Colonic mucosa (tissue), 4 donors: ENCODE measurements around the gene POU1F1. TPM values are rescaled to one million over a fixed set of nuclear protein-coding genes. Genes with fewer than 3 reads are reported as not detected.
A peak's percentile ranks its signal among the peaks of the same experiment; 100 is the strongest.

Experiments used
- DNase-seq: peaks from one replicate; pipeline ENCODE4 v3.0.0-alpha.2; 2020
- H3K27ac ChIP-seq: fragments of 200-600 bp; one replicate; pipeline ENCODE4 v1.8.0; 2021
- H3K27me3 ChIP-seq: fragments of 200-600 bp; one replicate; pipeline ENCODE4 v1.8.0; 2021
- H3K36me3 ChIP-seq: fragments of 200-600 bp; one replicate; pipeline ENCODE4 v1.8.0; 2021
- H3K4me1 ChIP-seq: fragments of 200-600 bp; one replicate; pipeline ENCODE4 v1.8.0; 2021; ENCODE audit warnings: mild to moderate bottlenecking
- H3K4me3 ChIP-seq: fragments of 200-600 bp; one replicate; pipeline ENCODE4 v1.8.0; 2021
- H3K9ac ChIP-seq, 2 donors: one replicate each; pipeline ENCODE4 v1.7.0; 2013; ENCODE audit warnings: control low read depth in 2 of 2, low read depth in 2 of 2, low read length in 2 of 2
- H3K9me3 ChIP-seq: fragments of 200-600 bp; one replicate; pipeline ENCODE4 v1.8.0; 2021
- CTCF ChIP-seq: fragments of 200-600 bp; IDR thresholded peaks from one replicate; pipeline ENCODE4 v1.8.0; 2022; ENCODE audit warnings: antibody characterized with exemption, mild to moderate bottlenecking
- intact Hi-C: fragments of 100-400 bp; cut with DNase I; formaldehyde crosslinking; loops from one replicate; pipeline ENCODE4 v1.14.1; 2022
- total RNA-seq, 2 donors: library from RNA; stranded (reverse); fragmentation: NEBNext Ultra II Directional in 1 of 2; extraction: Animal tissue kit (Norgen Biotek cat#: 25700) in 1 of 2; gene quantifications; one replicate each; pipeline ENCODE4 v1.2.1, GENCODE V29; 2021
- donor health status: healthy.
- donor health status: DM: no; HTN: no; CAD: no.
- donor health status: DM: no; HTN: no; CAD: no.

POU1F1 gene
- total RNA-seq, 2 donors from 2014 or later, result not detected

- no peak for DNase-seq
- no peak for TF ChIP-seq CTCF
- intact Hi-C loops, result no loop called here
These were observed 42.6 kb downstream of the POU1F1 start for GRCh38 chr3:87233805-87234204.

GRCh38 chr3:87229113-87229512, 47.3 kb downstream of the POU1F1 start:
- no peak for DNase-seq
- TF ChIP-seq CTCF, result no peak
- intact Hi-C loops, result no loop called here
- Histone ChIP-seq H3K27me3 (no peaks in the 10 kb centered on the region), H3K36me3 (no peaks in the 10 kb centered on the region), H3K9ac (no peak overlapping the region), H3K4me1 (peaks cover 5% of the 10 kb centered on the region), H3K9me3 (no peaks in the 10 kb centered on the region), H3K4me3 (no peak overlapping the region), H3K27ac (no peak overlapping the region)

More at GRCh38 chr3:87233805-87234204, 42.6 kb downstream of the POU1F1 start:
- Histone ChIP-seq H3K27me3 (no peaks in the 10 kb centered on the region), H3K4me3 (no peak overlapping the region), H3K9ac (no peak overlapping the region), H3K9me3 (no peaks in the 10 kb centered on the region), H3K4me1 (peaks cover 5% of the 10 kb centered on the region), H3K27ac (no peak overlapping the region), H3K36me3 (no peaks in the 10 kb centered on the region)

- Histone ChIP-seq H3K9ac (peak overlapping the region in 1 of 2 donors; percentile 93), H3K36me3 (no peaks in the 10 kb centered on the region), H3K27ac (no peak overlapping the region), H3K9me3 (no peaks in the 10 kb centered on the region), H3K4me3 (peak overlapping the region; percentile 86), H3K4me1 (peaks cover 5% of the 10 kb centered on the region), H3K27me3 (no peaks in the 10 kb centered on the region)
- intact Hi-C loops, result no loop called here
- DNase-seq, result no peak
- TF ChIP-seq CTCF, result no peak
These were observed 48.1 kb downstream of the POU1F1 start for GRCh38 chr3:87228316-87228715.

- Histone ChIP-seq H3K9ac (peak overlapping the region; percentile 90 to 93), H3K27ac (peak overlapping the region; percentile 94), H3K9me3 (no peaks in the 10 kb centered on the region), H3K27me3 (no peaks in the 10 kb centered on the region), H3K4me1 (peaks cover 5% of the 10 kb centered on the region), H3K36me3 (no peaks in the 10 kb centered on the region), H3K4me3 (peak overlapping the region; percentile 86)
- TF ChIP-seq CTCF, result no peak
- intact Hi-C loops, result no loop called here
- DNase-seq, result no peak
These were observed 48.6 kb downstream of the POU1F1 start for GRCh38 chr3:87227835-87228144.

GRCh38 chr3:87227104-87227834, 49.1 kb downstream of the POU1F1 start, which contains the start of gene CHMP2B:
TSS of gene CHMP2B (plus strand) at chr3:87227309. CDS start at chr3:87227523, 214 bp downstream.
- Histone ChIP-seq H3K4me1 (peaks cover 5% of the 10 kb centered on the region), H3K27ac (peak within 1 kb of the TSS; percentile 94), H3K4me3 (peak within 1 kb of the TSS; percentile 86), H3K36me3 (no peaks in the 10 kb centered on the region), H3K27me3 (no peaks in the 10 kb centered on the region), H3K9ac (peak within 1 kb of the TSS; percentile 90 to 93), H3K9me3 (no peaks in the 10 kb centered on the region)
- DNase-seq, result peak; percentile 94
- intact Hi-C loops, result no loop called here
- TF ChIP-seq CTCF, result no peak
